Neural progenitor cell (in vitro differentiated cells): ENCODE results near the gene PPM1N. TPM values are rescaled to one million over a fixed set of nuclear protein-coding genes. Genes with fewer than 3 reads are reported as not detected.

ENCODE experiments used
- DNase-seq: peaks from one replicate; pipeline ENCODE4 v3.0.0-alpha.2; 2016; ENCODE audit warnings: low spot score
- H2AFZ ChIP-seq: fragments of 200-600 bp; sonication (generic); replicated peaks from 2 replicates; pipeline ENCODE4 v1.6.1; 2016; ENCODE audit warnings: antibody characterized with exemption
- H3F3A ChIP-seq: fragments of 200-600 bp; sonication (generic); 2 replicates; pipeline ENCODE4 v1.6.1; 2016; ENCODE audit warnings: antibody characterized with exemption, low read depth
- H3K27ac ChIP-seq: fragments of 200-600 bp; sonication (generic); 2 replicates; pipeline ENCODE4 v1.5.1; 2016; ENCODE audit warnings: mild to moderate bottlenecking
- H3K27me3 ChIP-seq: fragments of 200-600 bp; sonication (generic); 2 replicates; pipeline ENCODE4 v1.6.1; 2016; ENCODE audit warnings: mild to moderate bottlenecking, moderate library complexity
- H3K36me3 ChIP-seq: fragments of 200-600 bp; sonication (generic); 2 replicates; pipeline ENCODE4 v1.5.1; 2016
- H3K4me1 ChIP-seq: fragments of 200-600 bp; sonication (generic); 2 replicates; pipeline ENCODE4 v1.6.1; 2016; ENCODE audit warnings: mixed run types
- H3K4me2 ChIP-seq: fragments of 200-600 bp; sonication (generic); 2 replicates; pipeline ENCODE4 v1.6.1; 2016
- H3K4me3 ChIP-seq: fragments of 200-600 bp; sonication (generic); 2 replicates; pipeline ENCODE4 v1.5.1; 2016
- H3K79me2 ChIP-seq: fragments of 200-600 bp; sonication (generic); 2 replicates; pipeline ENCODE4 v1.6.1; 2016; ENCODE audit warnings: low read depth
- H3K9ac ChIP-seq: fragments of 200-600 bp; sonication (generic); 2 replicates; pipeline ENCODE4 v1.6.1; 2016
- H3K9me3 ChIP-seq: fragments of 200-600 bp; sonication (generic); 2 replicates; pipeline ENCODE4 v1.5.1; 2016; ENCODE audit warnings: low read depth
- H4K20me1 ChIP-seq: fragments of 200-600 bp; sonication (generic); 2 replicates; pipeline ENCODE4 v1.6.1; 2016; ENCODE audit warnings: low read depth
- H3K27ac Mint-ChIP-seq: 3 replicates; pipeline ENCODE4 v1.8.0; 2021; ENCODE audit warnings: mixed read lengths
- H3K27me3 Mint-ChIP-seq: 2 replicates; pipeline ENCODE4 v1.8.0; 2022; ENCODE audit warnings: low read depth, mild to moderate bottlenecking, inconsistent platforms, moderate library complexity, mixed read lengths; ENCODE audit not compliant: insufficient read depth
- H3K36me3 Mint-ChIP-seq: 3 replicates; pipeline ENCODE4 v1.8.0; 2021; ENCODE audit warnings: mixed read lengths
- H3K4me1 Mint-ChIP-seq: 3 replicates; pipeline ENCODE4 v1.8.0; 2021; ENCODE audit warnings: mixed read lengths
- H3K4me3 Mint-ChIP-seq: 3 replicates; pipeline ENCODE4 v1.8.0; 2021; ENCODE audit warnings: mild to moderate bottlenecking, moderate library complexity, mixed read lengths
- H3K9me3 Mint-ChIP-seq: 3 replicates; pipeline ENCODE4 v1.8.0; 2020; ENCODE audit warnings: mixed read lengths
- EZH2 ChIP-seq: fragments of 200-600 bp; sonication (generic); IDR thresholded peaks from 2 replicates; pipeline ENCODE4 v1.6.1; 2017; ENCODE audit warnings: antibody characterized with exemption, mild to moderate bottlenecking, moderate library complexity
- EZH2phosphoT487 ChIP-seq: fragments of 200-600 bp; sonication (generic); IDR thresholded peaks from 2 replicates; pipeline ENCODE4 v1.6.1; 2017; ENCODE audit warnings: antibody characterized with exemption
- total RNA-seq: library from RNA; depleted of rRNA; stranded (reverse); fragments of >200 nt; gene quantifications from 2 replicates; pipeline ENCODE4 v1.2.3, GENCODE V29; 2015; ENCODE audit warnings: low replicate concordance
- TF ChIP-seq, protein P1 (sequence below): fragments of 200-600 bp; sonication (generic); IDR thresholded peaks from 2 replicates; pipeline ENCODE4 v1.5.1; 2017; ENCODE audit warnings: antibody characterized with exemption, mild to moderate bottlenecking

The PPM1N gene
- total RNA-seq: 2.4 and 3.6 TPM in 2 replicates

DNA sequence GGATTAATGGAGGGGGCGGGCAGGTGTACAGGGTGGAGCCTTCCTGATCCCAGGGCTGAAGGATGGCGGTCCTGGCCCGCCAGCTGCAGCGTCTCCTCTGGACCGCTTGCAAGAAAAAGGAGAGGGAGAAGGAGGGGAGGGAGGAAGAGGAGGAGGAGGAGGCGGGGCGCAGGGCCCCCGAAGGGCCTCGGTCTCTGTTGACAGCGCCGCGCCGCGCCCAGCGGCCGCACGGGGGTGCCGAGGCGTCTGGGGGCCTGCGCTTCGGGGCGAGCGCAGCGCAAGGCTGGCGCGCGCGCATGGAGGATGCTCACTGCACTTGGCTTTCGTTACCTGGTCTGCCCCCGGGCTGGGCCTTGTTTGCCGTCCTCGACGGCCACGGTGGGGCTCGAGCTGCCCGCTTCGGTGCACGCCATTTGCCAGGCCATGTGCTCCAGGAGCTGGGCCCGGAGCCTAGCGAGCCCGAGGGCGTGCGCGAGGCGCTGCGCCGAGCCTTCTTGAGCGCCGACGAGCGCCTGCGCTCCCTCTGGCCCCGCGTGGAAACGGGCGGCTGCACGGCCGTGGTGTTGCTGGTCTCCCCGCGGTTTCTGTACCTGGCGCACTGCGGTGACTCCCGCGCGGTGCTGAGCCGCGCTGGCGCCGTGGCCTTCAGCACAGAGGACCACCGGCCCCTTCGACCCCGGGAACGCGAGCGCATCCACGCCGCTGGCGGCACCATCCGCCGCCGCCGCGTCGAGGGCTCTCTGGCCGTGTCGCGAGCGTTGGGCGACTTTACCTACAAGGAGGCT is at the start of gene PPM1N:
PPM1N (plus strand) TSS at position 33 of the 785 bp plus-strand sequence; CDS start at position 63, 30 bp downstream.
- no peaks in the 10 kb centered on the region for H3K9me3 ChIP-seq
- H3K9ac ChIP-seq: no peak within 1 kb of the TSS
- H3K27me3 ChIP-seq: peaks cover 53% of the 10 kb centered on the region
- H3K4me1 Mint-ChIP-seq: peaks cover 33% of the 10 kb centered on the region
- no peaks in the 10 kb centered on the region for H3K36me3 ChIP-seq
- H4K20me1 ChIP-seq: peaks cover 26% of the 10 kb centered on the region
- H2AFZ ChIP-seq: peak within 1 kb of the TSS; percentile 85
- no peaks in the 10 kb centered on the region for H3K36me3 Mint-ChIP-seq
- peaks cover 57% of the 10 kb centered on the region for H3F3A ChIP-seq
- peaks cover 33% of the 10 kb centered on the region for H3K27me3 Mint-ChIP-seq
- H3K9me3 Mint-ChIP-seq: no peaks in the 10 kb centered on the region
- TF ChIP-seq, protein P1, sequence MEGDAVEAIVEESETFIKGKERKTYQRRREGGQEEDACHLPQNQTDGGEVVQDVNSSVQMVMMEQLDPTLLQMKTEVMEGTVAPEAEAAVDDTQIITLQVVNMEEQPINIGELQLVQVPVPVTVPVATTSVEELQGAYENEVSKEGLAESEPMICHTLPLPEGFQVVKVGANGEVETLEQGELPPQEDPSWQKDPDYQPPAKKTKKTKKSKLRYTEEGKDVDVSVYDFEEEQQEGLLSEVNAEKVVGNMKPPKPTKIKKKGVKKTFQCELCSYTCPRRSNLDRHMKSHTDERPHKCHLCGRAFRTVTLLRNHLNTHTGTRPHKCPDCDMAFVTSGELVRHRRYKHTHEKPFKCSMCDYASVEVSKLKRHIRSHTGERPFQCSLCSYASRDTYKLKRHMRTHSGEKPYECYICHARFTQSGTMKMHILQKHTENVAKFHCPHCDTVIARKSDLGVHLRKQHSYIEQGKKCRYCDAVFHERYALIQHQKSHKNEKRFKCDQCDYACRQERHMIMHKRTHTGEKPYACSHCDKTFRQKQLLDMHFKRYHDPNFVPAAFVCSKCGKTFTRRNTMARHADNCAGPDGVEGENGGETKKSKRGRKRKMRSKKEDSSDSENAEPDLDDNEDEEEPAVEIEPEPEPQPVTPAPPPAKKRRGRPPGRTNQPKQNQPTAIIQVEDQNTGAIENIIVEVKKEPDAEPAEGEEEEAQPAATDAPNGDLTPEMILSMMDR: peak; percentile 36
- TF ChIP-seq EZH2phosphoT487 (peak; percentile 81), EZH2 (peak; percentile 83)
- H3K4me2 ChIP-seq: peak within 1 kb of the TSS; percentile 81
- peaks cover 13% of the 10 kb centered on the region for H3K4me1 ChIP-seq
- peak within 1 kb of the TSS; percentile 85 for H3K4me3 Mint-ChIP-seq
- peak; percentile 84 for DNase-seq
- no peaks in the 10 kb centered on the region for H3K79me2 ChIP-seq
- H3K27ac Mint-ChIP-seq: no peak within 1 kb of the TSS
- H3K4me3 ChIP-seq: peak within 1 kb of the TSS; percentile 89
- H3K27ac ChIP-seq: no peak within 1 kb of the TSS

DNA sequence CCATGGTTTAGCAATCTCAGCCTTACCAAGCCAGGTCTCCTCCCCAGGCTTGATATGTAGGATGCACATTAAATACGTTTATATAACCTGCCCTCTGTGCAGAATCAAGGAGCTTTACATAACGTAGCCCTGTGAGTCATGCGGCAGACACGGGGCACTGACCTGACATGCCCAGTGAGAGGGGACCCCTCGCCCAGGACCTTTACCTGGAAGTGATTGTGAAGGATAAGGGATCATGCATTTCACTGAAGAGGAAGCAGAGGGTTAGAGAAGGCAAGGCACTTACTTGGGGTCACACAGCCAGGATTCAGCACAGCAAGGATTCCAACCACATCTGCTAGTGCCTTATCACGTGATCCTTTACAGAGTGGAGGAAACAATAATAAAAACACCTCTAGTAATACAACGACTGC is 49.4 kb upstream of the PPM1N start:
- Histone ChIP-seq H4K20me1 (no peaks in the 10 kb centered on the region), H3K9ac (no peak overlapping the region), H3K4me2 (no peak overlapping the region), H3K36me3 (no peaks in the 10 kb centered on the region), H3K27ac (no peak overlapping the region), H3K27me3 (peaks cover 40% of the 10 kb centered on the region), H3K9me3 (no peaks in the 10 kb centered on the region), H2AFZ (no peak overlapping the region), H3K4me1 (peaks cover 7% of the 10 kb centered on the region), H3F3A (peaks cover 53% of the 10 kb centered on the region), H3K79me2 (no peaks in the 10 kb centered on the region), H3K4me3 (no peak overlapping the region)
- Mint-ChIP-seq H3K36me3 (no peaks in the 10 kb centered on the region), H3K4me1 (peaks cover 46% of the 10 kb centered on the region), H3K9me3 (peaks cover 2% of the 10 kb centered on the region), H3K27me3 (peaks cover 18% of the 10 kb centered on the region), H3K4me3 (peak overlapping the region; percentile 34), H3K27ac (peak overlapping the region; percentile 50)
- DNase-seq: no peak
- TF ChIP-seq EZH2phosphoT487: no peak
- no peak for TF ChIP-seq EZH2
- TF ChIP-seq, protein P1: no peak

GRCh38 chr19:45450012-45450333 is 48.3 kb upstream of the PPM1N start:
- Histone ChIP-seq H3K9ac (no peak overlapping the region), H4K20me1 (no peaks in the 10 kb centered on the region), H3K4me2 (peak overlapping the region; percentile 84), H3K79me2 (no peaks in the 10 kb centered on the region), H3K4me3 (peak overlapping the region; percentile 61), H3K36me3 (no peaks in the 10 kb centered on the region), H3K27me3 (peaks cover 35% of the 10 kb centered on the region), H3K27ac (no peak overlapping the region), H3K9me3 (no peaks in the 10 kb centered on the region), H3K4me1 (peaks cover under 1% of the 10 kb centered on the region), H3F3A (peaks cover 45% of the 10 kb centered on the region), H2AFZ (peak overlapping the region; percentile 94)
- TF ChIP-seq EZH2: no peak
- TF ChIP-seq, protein P1: no peak
- TF ChIP-seq EZH2phosphoT487: no peak
- Mint-ChIP-seq H3K9me3 (peaks cover 2% of the 10 kb centered on the region), H3K27me3 (peaks cover 22% of the 10 kb centered on the region), H3K4me1 (peaks cover 41% of the 10 kb centered on the region), H3K27ac (peak overlapping the region; percentile 92), H3K4me3 (peak overlapping the region; percentile 89), H3K36me3 (no peaks in the 10 kb centered on the region)
- no peak for DNase-seq
